ENCODE data around the gene CNP. TPM values are rescaled to one million over a fixed set of nuclear protein-coding genes. Genes with fewer than 3 reads are reported as not detected.
A peak's percentile ranks its signal among the peaks of the same experiment; 100 is the strongest.

Gene CNP
- total RNA-seq, 1 donor from 2014 or later, result 79.4 TPM

- no peak for DNase-seq (ENCODE audit: low spot score)
- no peak overlapping the region for H3K4me3 Mint-ChIP-seq (ENCODE audit: unreplicated experiment)
- H3K36me3 Mint-ChIP-seq (ENCODE audit: low read depth), result no peaks in the 10 kb centered on the region
- H3K9me3 Mint-ChIP-seq (ENCODE audit: low read depth), result no peaks in the 10 kb centered on the region
- H3K27me3 Mint-ChIP-seq (ENCODE audit: low read depth), result no peaks in the 10 kb centered on the region
- TF ChIP-seq CTCF (IDR thresholded peaks at IDR 0.05), result no peak
- peaks cover 27% of the 10 kb centered on the region for H3K4me1 Mint-ChIP-seq (ENCODE audit: low read depth)
- peak overlapping the region; percentile 74 for H3K27ac Mint-ChIP-seq (ENCODE audit: unreplicated experiment)
Measured at GRCh38 chr17:41959030-41959335, 7.6 kb upstream of the CNP start.

- H3K9me3 Mint-ChIP-seq (ENCODE audit: low read depth), result no peaks in the 10 kb centered on the region
- no peaks in the 10 kb centered on the region for H3K27me3 Mint-ChIP-seq (ENCODE audit: low read depth)
- H3K4me1 Mint-ChIP-seq (ENCODE audit: low read depth), result peaks cover 27% of the 10 kb centered on the region
- peak; percentile 78 for TF ChIP-seq CTCF (IDR thresholded peaks at IDR 0.05)
- H3K27ac Mint-ChIP-seq (ENCODE audit: unreplicated experiment), result peak overlapping the region; percentile 74
- no peak for DNase-seq (ENCODE audit: low spot score)
- no peaks in the 10 kb centered on the region for H3K36me3 Mint-ChIP-seq (ENCODE audit: low read depth)
- no peak overlapping the region for H3K4me3 Mint-ChIP-seq (ENCODE audit: unreplicated experiment)
Measured at GRCh38 chr17:41959336-41960095, 7.1 kb upstream of the CNP start.

GRCh38 chr17:41962111-41962510 is 4.5 kb upstream of the CNP start:
- no peak for DNase-seq (ENCODE audit: low spot score)
- Mint-ChIP-seq H3K36me3 (ENCODE audit: low read depth) (no peaks in the 10 kb centered on the region), H3K4me3 (ENCODE audit: unreplicated experiment) (no peak overlapping the region), H3K9me3 (ENCODE audit: low read depth) (no peaks in the 10 kb centered on the region), H3K27me3 (ENCODE audit: low read depth) (no peaks in the 10 kb centered on the region), H3K4me1 (ENCODE audit: low read depth) (peaks cover 36% of the 10 kb centered on the region), H3K27ac (ENCODE audit: unreplicated experiment) (no peak overlapping the region)
- no peak for TF ChIP-seq CTCF (IDR thresholded peaks at IDR 0.05)

- Mint-ChIP-seq H3K27ac (ENCODE audit: unreplicated experiment) (no peak overlapping the region), H3K9me3 (ENCODE audit: low read depth) (no peaks in the 10 kb centered on the region), H3K36me3 (ENCODE audit: low read depth) (peaks cover 2% of the 10 kb centered on the region), H3K4me3 (ENCODE audit: unreplicated experiment) (no peak overlapping the region), H3K4me1 (ENCODE audit: low read depth) (peaks cover 36% of the 10 kb centered on the region), H3K27me3 (ENCODE audit: low read depth) (no peaks in the 10 kb centered on the region)
- no peak for DNase-seq (ENCODE audit: low spot score)
- peak; percentile 94 for TF ChIP-seq CTCF (IDR thresholded peaks at IDR 0.05)
Measured at GRCh38 chr17:41962768-41963434, 3.7 kb upstream of the CNP start.

GRCh38 chr17:41965694-41966462 is 717 bp upstream of the CNP start:
- peak overlapping the region; percentile 74 for H3K27ac Mint-ChIP-seq (ENCODE audit: unreplicated experiment)
- no peaks in the 10 kb centered on the region for H3K9me3 Mint-ChIP-seq (ENCODE audit: low read depth)
- DNase-seq (ENCODE audit: low spot score), result no peak
- peaks cover 42% of the 10 kb centered on the region for H3K4me1 Mint-ChIP-seq (ENCODE audit: low read depth)
- H3K27me3 Mint-ChIP-seq (ENCODE audit: low read depth), result no peaks in the 10 kb centered on the region
- H3K36me3 Mint-ChIP-seq (ENCODE audit: low read depth), result peaks cover 3% of the 10 kb centered on the region
- TF ChIP-seq CTCF (IDR thresholded peaks at IDR 0.05), result no peak
- peak overlapping the region; percentile 80 for H3K4me3 Mint-ChIP-seq (ENCODE audit: unreplicated experiment)
